Esophagus muscularis mucosa (tissue), 4 donors: ENCODE measurements around the gene CLEC19A.

Source experiments
- CTCF ChIP-seq, 3 experiments: fragments of 200-600 bp in 2 of 3; fragments of 450-650 bp in 1 of 3; sonication (generic) in 2 of 3; IDR thresholded peaks; one replicate each; pipeline ENCODE4 v1.5.1; 2017 to 2019; ENCODE audit warnings: antibody characterized with exemption in 3 of 3, mild to moderate bottlenecking in 2 of 3, moderate library complexity in 1 of 3
- EP300 ChIP-seq: sonication (generic); formaldehyde crosslinking; IDR thresholded peaks from one replicate; pipeline ENCODE4 v1.6.1; 2017; ENCODE audit warnings: antibody characterized with exemption
- POLR2A ChIP-seq: fragments of 450-650 bp; IDR thresholded peaks from one replicate; pipeline ENCODE4 v1.6.1; 2017; ENCODE audit warnings: antibody characterized with exemption, moderate library complexity, mild to moderate bottlenecking, low read depth
- POLR2AphosphoS5 ChIP-seq, 2 donors: sonication (generic); formaldehyde crosslinking; IDR thresholded peaks; one replicate each; pipeline ENCODE4 v1.6.1; 2017; ENCODE audit warnings: antibody characterized with exemption in 2 of 2

GRCh38 chr16:19236561-19237209 is 48.8 kb upstream of the CLEC19A start:
- TF ChIP-seq POLR2A (no peak), CTCF (IDR thresholded peaks at IDR 0.05) (no peak), EP300 (no peak), POLR2AphosphoS5 (IDR thresholded peaks at IDR 0.05) (no peak)
